NOMO-1 treated with DMSO at 0.1 percent for 48 hours (cell line): ENCODE data around the gene MRPL38.
"Not testable (repeated sequence)": the region's sequence is repeated elsewhere in the genome, so short reads cannot be mapped to it uniquely, and the experiment has no call there.

Experiments
- DNase-seq: peaks from one replicate; lab custom pipeline; 2025; ENCODE audit not compliant: unreplicated experiment; lab: John Stamatoyannopoulos, UW

The MRPL38 gene

DNA sequence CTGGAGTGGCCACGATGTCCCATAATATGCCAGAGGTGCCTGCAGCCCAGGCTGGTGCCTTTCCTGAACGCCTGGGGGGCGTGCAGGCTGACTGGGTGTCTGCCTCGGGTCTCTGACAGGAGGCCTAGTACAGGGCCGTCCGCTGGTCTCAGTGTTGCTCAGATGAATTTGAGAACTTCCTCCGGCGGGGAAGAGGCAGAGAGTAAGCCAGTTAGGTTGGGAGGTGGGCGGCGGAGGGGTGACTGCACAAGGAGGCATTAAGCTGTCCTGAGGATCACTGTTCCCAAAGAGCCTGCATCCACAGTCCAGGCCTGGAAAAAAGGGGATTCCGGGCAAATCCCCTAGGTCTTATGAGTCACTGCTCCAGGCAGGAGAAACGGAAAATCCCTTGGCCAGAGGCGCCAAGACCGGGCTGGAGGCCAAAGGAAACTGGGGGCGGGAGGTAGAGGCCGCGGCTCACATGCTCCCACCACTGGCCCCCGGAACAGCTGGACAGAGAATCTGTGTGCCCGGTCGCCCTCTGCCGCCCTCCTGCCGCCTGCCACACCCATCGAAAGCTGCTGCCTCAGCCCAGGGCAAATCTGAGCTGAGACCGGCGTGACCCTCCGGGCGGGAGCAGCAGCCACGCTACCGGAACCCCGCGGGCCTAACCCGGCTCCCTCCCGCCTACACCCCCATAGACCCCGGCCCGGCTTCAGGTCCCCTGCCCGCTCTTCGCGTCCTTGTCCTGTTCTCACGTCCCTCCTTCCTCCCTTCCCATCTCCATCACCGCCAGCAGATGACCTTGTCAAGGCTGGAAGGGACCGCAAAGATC, 27.5 kb downstream of the MRPL38 start:
- DNase-seq = no peak

DNA sequence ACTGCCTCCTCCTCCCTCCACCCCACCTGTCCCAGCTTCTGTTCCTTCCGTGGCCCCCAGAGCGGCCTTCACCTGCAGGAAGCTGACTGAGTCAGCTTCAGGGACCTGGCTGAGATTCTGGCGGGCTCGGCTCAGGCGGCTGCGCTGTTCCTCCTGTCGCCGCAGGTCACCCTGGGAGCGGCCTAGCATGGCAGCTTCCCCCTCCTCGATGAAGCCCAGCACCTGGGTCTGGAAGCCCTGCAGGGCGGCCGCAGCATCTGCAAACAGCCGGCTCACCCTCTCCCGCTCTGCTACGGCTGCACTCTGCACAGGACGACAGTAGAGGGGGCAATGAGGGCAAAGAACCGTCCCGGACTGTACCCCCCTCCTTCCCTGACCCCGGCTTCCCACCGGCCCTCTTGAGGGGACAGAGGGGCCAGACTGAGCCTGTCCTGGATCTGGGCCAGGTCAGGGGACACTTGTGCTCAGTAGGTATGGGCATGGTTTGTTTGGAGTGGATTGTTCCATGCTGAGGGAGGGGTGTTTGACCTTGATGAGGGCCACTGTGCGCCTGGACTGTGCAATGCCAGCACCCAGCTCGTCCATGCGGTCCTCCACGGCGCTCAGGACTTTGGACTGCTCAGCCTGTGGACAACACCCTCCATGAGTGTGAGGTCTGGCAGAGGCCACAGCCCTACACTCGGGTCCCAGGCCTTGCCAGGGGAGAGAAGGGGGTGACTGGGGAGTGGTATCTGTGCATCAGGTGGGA, 28.3 kb downstream of the MRPL38 start:
- DNase-seq = no peak

DNA sequence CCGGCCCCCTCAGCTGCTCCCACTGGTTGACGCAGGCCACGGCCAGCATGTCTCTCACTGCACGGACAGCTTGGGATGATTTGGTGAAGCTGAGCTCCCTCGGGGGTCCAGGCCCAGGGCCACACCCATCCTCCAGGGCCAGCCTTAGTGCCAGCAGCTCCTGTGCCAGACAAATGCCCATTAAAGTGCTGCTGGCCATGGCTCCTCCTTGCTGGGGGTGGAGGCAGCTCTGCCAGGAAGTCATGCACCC, 28.8 kb downstream of the MRPL38 start:
- no peak for DNase-seq

DNA sequence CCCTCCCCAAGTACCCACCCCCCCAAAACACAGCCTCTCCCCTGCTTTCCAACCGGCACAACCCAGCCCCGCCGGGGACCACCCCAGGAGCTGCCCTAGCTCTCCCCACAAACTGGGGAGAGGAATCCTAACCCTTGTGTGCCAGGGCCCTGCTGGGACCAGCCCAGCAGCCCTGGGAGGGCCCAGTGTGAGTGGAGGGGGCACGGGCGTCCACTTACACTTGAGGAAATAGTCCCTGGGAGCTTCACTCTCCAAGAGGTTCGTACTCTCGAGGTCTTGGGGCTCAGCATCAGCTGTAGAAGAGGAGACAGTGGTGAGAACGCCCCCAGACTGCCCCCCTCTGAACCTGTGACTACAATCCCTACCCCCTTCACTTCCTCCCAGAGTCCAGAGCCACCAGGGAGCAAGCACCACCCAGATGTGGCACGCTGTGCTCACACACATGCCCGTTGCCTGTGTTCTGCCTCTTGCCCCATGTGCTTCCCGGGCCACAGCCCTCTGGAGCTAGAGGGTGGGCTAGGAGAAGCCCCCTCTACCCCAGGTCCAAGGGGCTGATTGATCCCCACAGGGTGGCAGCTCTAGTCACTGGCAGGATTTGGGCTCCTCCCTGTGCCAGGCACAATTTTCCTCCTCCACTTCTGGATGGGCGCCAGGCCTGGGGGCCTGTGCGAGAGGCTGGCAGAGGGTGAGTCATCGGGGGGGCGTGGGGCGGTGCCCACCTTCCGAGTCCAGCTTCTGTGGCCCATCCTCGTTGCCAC, 29.3 kb downstream of the MRPL38 start:
- DNase-seq = no peak

DNA sequence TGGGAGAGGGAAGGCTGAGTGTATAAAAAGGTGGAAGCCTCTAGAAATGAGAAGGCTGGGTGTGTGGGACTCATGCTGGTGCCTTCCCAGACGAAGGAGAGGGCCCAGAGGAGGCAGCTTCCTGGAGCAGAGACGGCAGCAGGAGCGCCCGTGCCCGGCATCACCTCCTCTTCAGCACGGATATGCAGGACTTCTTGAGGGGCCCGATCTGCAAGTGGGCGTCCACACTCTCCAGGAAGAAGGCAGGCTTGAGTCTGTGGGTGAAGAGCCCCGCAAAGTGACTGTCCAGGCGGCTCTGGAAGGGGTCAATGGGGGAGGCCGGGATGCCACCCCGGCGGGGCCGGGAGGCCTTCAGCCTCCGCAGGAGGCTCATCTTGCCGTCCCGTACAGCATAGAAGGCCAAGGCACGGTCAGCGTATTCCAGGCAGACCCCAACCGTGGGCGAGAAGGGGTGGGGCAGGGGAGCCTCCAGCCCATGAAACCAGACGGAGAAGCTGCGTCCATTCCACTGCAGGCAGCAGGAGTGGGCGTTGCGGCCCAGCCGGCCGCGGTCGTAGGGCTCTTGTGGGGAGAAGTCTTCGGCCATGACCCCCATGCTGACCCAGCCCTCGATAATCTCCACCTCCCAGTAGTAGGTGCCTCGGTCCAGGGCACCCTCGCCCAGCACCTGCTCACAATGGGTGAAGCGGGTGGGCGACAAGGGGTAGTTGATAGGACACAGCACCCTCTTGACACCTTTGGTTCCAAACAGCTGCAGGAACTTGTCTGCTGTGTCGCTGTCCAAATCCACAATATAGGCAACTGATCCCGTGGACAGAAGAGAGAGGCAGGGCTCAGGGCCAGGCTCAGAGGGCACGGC, 30.1 kb downstream of the MRPL38 start:
- DNase-seq = no peak

DNA sequence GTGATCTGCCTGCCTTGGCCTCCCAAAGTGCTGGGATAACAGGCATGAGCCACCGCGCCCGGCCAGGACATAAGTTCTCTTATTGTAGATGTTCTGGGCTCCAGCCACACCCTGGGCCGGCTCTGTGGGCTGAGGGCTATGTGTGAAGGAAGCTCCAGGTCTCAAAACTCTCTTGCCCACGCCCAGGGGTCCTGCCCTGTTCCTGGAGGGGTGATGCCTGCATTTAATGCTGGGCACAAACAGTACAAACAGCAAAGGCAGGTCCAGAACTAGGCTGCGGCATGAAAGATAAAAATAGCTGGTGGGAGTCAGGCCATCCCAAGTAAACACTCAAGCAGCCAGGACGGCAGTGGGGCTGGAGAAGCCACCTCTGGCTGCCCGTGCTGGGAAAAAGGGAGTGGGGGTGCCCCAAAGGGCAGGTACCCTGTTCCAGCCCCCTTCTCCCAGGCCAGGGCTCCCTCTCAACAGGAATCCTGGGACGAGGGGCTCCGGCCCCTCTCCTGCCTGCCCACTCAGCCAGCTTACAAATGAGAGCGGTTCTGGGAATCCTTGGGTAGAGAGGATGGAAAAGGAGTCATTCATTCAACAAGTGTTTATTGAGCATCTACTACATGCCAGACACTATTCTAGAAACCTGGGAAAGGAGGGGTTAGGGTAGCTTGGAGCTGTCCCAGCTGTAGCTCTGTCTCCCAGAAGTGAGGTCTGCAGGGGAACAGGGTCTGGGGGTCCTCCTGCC, 30.9 kb downstream of the MRPL38 start:
- no peak for DNase-seq

DNA sequence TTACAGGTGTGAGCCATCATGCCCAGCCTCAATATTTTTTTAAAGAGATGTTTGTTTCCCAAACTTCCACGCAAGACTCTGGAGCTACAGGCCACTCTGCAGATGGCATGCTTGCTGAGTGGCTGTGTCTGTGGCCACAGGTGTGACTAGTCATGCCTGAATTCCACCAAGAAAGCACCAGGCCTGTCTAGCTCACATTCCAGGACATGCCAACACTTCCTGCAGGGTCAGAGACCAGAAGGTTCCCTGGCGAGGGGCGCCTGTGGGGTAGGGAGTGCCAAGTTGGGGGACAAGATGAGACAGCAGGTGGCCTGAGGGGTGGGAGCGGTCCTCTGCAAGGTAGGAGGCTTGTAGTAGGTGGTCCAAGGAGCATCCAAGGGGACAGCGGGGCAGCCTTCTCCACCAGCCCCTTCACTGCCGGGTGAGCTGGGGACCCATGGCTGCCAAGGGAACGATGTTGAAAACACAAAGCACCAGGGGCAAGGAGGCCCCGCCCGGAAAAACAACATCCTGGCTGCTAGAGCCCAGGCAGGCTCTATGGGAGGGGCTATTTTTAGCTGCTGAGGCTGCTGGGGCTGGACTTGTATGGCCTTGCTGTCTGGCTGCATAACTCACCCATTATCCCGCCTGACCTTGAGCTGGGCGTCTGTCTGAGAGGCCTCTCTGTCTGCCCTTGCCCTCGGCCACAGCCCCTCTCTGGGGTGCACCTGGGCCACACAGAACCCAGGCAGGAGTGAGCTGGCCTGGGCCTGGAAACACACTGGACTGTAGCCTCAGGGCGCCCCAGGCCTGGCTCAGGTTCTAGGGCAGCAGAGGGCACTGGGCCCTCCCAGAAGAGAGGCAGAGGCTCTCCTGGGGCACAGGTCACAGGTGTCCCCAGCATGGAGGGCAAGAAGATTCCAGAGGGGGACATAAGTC, 32.0 kb downstream of the MRPL38 start:
- no peak for DNase-seq

DNA sequence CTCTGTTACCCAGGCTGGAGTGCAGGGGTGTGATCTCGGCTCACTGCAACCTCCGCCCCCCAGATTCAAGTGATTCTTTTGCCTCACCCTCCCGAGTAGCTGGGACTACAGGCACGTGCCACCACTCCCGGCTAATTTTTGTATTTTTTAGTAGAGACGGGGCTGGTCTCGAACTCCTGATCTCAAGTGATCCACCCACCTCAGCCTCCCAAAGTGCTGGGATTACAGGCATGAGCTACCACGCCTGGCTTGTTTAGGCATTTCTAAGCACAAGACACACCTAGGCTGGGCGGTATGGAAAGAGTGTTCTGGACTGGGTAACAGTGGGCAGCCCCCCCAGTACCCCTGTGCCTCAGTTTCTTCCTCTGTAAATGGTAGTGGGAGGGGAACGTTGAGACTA, 34.5 kb downstream of the MRPL38 start:
- DNase-seq = not testable (repeated sequence)

DNA sequence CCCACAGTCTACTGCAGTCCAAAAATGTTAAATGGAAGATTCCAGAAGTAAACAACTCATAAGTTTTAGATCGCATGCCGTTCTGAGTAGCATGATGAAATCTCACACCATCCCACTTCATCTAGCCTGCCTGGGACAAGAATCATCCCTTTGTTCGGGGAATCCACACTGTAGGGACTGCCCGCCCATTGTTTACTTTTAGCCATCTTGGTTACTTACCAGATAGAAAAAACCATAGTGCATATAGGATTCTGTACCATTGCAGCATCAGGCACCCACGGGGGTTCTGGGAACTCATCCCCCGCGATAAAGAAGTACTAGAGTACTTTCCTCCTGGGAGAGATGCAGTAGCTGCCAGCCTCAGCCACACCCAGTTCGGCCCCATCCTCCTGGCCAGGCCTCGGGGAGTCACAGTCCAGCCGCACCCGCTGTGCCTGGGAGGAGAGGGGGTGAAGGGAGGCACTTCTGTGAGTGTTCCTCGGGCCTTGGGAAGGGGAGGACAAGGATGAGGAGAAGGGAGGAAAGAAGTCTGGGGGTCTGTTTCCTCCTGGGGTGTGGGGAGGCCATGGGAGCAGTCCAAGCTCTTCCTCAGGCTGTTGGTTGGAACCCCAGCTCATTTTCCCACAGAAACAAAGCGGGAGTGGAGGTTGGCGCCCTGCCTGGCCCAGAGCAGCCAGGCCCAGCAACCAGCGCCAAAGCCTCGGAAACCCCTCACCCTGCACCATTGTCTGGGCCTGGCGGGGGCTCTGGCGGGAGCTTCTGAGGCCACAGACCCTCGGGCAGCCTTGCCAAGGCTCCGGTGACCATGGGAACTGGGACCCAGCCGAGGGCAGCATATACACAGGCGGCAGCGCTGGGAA, 35.2 kb downstream of the MRPL38 start:
- DNase-seq = no peak

DNA sequence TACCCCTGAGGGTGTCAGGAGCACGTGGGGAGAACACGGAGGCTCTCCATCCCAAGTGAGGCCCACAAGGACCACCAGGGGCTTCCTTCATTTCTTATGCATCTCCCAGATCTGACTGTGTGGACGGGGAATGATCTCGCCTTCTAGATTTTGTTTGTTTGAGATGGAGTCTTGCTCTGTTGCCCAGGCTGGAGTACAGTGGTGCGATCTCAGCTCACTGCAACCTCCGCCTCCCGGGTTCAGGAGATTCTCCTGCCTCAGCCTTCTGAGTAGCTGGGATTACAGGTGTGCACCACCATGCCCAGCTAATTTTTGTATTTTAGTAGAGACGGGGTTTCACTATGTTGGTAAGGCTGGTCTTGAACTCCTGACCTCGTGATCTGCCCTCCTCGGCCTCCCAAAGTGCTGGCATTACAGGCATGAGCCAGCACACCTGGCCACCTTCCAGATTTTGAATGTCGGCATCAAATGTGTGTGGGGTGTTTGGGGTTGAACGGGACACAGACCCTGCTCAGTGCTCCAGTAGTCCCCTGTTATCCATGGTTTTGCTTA, 35.9 kb downstream of the MRPL38 start:
- DNase-seq = not testable (repeated sequence)

DNA sequence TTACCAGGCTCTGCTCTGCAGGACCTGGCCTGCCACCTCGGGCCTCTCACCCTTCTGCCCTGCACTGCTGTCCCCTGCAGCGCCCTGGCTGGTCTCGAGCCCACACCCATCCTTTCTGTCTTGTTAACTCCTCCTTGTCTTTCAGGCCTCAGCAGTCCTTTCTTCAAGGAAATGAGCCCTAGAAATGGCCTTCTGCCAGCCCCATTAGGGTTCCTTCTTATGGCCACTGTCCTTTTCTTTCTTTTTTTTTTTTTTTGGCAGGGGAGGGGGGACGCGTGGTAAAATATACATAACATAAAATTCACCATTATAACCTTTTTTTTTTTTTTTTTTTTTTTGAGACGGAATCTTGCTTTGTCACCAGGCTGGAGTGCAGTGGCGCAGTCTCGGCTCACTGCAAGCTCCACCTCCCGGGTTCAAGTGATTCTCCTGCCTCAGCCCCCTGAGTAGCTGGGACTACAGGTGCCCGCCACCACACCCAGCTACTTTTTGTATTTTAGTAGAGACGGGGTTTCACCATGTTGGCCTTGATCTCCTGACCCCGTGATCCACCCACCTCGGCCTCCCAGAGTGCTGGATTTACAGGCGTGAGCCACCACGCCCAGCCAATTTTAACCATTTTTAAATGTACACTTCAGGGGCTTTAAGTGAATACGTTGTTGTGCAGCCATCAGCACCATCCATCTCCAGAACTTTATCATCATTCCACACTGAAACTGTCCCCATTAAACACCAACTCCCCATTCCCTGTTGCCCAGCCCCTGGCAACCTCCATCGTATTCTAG, 39.1 kb downstream of the MRPL38 start:
- not testable (repeated sequence) for DNase-seq

DNA sequence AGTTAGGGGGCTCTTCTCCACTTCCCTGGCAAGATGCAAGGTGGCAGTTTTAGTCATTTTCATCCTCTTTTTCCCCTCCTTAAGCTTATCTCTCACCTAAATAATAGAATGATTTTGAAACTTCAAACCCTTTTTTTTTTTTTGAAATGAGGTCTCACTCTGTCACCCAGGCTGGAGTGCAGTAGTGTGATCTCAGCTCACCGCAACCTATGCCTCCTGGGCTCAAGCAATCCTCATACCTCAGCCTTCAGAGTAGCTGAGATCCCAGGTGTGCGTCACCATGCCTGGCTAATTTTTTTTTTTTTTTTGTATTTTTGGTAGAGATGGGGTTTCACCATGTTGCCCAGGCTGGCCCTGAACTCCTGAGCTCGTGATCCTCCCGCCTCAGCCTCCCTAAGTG, 39.8 kb downstream of the MRPL38 start:
- not testable (repeated sequence) for DNase-seq

DNA sequence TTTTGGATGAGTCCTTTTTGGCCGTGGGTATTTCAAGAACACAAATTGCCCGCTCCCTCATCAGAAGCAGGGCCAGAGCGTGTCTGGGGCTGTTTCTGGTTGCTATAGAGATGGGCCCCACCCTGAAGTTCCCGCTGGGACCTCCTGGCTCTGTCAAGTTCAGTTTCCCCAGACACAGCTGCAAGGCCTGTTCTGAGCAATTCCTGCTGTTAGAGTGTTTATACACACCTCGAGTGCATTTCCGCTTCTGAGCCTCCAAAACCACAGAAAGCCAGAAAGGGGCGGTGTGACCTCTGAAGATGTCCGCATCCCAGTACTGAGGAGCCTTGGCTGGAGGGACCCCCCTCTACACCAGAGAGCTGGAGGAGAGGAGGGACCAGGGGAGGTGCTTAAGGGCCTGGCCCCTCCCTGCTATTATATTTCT, 40.2 kb downstream of the MRPL38 start:
- DNase-seq = peak; percentile 32

DNA sequence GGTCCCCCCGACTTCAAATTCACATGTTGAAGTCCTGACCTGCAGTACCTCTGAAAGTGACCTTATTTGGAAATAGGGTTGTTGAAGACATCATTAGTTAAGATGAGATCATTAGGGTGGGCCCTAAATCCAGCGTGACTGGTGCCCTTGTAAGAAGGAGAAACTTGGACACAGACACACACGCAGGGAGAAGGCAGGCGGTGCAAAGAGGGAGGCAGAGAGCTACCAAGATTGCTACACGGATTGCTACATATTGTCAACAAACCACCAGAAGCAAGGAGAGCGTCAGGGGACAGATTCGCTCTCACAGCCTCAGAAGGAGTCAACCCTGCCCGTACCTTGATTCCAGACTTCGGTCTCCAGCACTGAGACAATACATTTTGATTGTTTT, 42.8 kb downstream of the MRPL38 start:
- DNase-seq = no peak

DNA sequence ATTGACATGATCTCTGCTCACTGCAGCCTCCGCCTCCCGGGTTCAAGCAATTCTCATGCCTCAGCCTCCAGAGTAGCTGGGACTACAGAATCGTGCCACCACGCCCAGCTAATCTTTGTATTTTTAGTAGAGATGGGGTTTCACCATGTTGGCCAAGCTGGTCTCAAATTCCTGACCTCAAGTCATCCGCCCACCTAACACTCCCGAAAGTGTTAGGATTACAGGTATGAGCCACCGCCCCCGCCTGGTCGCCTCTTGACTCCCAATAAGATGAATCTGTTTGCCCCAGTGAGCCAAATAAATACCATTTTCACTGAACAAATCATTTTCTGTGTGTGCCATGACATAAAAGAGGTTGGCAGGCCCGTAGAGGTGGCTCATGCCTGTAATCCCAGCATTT, 45.3 kb downstream of the MRPL38 start:
- DNase-seq = not testable (repeated sequence)

DNA sequence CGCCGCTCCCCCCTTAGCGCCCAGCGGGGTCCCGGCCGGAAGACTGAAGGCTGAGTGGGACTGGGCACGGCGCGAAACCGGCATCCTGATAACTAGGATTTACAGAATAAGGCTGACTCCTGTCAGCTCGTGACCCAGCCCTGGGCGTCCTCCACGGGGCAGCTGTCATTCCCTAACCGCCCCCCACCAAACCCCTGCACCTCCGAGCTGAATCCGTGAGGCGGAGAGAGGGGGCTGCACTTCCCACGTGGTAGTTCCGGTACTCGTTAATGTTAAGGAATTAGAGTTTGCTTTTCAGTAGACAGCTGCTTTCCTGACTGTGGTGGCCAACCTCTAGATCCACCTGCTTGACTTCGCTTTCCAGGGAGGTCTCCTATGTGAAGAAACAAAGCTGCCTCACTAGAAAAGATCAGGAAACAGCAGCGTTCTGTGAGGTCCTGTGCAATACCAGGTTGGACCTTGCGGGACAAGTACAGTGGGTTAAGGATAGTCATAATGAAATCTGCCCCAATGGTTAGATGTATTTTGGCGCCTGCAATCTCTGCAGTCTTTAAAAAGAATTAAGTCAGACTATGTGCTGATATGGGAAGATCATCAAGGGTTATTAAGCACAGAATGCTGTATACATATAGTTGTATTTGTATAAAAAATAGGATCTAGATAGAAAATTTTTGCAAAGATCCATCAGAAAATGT, 48.5 kb downstream of the MRPL38 start:
- peak; percentile 29 for DNase-seq
